DMS53 treated with DMSO at 0.1 percent for 48 hours (cell line): ENCODE results near the gene MFNG.
"Not testable (repeated sequence)": the region's sequence is repeated elsewhere in the genome, so short reads cannot be mapped to it uniquely, and the experiment has no call there.

Experiments
- DNase-seq: peaks from one replicate; lab custom pipeline; 2025; ENCODE audit not compliant: unreplicated experiment; lab: John Stamatoyannopoulos, UW

MFNG gene

DNA sequence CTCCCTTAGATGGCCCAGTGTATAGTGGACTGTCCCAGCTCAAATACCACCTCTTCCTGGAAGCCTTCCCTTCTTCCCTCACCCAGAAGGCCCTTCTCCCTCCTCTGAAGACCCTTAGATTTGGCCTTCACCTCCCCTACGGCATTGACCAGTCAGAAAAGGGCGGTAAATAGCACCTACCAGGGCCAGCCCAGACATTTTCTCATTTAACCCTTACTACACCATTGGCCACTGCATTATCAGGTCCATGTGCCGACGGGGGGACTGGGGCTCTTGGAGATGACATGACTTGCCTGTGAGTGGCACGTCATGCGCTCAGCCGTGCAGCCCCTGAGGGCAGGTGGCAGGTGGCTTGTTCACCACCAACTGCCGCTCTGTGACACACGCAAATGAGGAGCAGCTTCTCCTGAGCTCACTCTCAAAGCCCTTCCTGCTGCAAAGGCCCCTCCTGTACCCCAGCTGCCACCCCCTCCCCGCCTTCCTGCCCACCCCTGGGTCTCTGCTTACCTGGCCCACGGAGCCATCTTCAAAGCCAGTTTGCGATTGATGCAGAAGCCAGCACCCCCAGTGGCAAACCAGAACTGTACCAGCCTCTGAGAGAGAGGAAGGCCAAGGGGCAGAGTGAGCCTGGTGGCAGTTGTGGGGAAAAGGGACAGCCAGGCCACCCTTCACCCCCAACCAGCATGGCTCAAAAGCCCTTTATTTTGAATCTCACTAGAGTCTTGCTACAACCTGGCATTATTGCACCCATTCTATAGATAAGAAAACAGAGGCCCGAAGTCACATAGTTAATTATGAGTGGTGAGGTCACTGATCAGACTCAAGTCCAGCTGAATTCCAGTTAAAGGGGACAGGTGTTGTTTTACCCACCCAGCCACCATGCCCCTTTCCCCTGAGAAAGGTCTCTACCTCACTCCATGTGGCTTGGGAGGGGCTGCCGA is 9.5 kb downstream of the MFNG start:
- DNase-seq, result no peak

DNA sequence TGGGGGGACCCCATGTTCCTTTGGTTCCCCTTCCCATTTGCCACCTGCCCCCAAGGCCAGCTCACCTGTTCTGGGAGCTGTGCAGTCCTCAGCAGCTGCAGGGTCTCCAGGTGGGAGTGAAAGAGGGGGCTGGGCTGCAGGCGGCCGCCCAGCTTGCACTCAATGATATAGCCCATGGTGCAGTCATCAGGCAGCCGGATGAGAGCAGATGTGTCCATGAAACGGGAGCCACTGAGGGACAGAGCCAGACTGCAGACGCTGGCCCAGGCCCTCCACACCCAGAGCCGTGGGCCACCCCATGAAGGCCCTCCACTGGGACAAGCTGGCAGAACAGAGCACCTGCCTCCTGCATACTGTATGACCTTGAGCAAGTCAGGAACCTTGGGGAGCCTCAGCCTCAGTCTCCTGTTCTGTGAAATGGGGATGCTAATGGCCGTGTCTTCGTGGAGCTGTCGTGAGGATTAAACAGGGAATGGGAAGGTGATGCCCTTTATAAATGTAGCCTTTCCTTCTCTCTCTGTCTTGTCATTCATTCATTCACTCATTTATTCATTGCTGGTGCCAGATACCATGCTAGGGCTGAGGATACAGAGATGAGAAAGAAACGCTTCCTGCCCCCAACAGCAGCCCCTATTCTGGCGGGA is 11.6 kb downstream of the MFNG start:
- no peak for DNase-seq

DNA sequence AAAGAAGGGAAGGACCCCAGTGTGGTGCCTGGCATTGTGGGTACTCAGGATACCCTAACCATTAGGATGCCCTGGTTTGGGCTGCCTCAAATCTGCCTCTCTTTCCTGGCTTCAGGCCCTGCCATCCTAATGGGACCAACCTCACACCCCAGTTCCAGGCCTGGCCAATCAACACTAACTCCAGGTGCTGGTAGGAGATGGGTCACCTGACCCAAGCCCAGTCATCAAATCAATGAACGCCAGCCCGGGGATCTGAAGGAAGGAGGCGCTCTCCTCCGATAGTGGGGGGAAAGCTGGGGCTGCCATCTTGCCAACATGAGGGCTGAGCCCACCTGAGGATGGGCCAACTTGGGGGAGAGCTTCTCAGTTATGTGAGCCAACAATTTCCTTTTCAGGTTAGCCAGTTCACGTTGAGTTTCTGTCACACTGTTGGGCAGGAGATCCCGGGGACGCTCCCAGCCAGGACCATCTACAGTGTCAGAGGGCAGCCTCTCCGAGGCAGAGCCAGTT is 12.7 kb downstream of the MFNG start:
- DNase-seq, result no peak

DNA sequence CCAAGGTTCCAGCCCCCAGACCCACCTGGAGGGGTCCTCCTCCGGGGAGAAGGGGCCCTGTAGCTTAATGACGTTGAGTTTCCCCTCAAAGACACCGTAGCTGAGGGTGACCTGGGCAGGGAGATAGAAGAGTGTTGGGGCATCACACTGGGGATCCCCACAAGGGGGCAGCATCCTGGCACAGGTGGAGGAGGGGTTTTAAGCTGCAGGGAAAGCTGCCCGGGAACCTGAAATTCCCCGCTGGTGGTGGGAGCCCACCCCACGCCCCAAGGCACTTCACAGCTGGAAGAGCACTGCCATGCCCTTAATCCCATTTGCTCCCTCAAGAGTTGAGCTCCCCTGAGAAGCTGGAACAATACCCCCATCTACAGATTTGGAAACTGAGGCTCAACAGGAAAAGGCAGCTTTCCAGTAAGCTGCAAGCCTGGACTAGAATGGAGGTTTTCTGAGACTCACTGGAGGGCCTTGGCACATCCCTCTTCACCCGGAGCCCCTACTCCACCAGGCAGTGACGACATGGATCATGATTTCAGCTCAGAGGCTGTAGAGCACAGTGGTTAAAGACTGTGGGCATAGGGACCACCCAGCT is 13.7 kb downstream of the MFNG start:
- DNase-seq, result no peak

DNA sequence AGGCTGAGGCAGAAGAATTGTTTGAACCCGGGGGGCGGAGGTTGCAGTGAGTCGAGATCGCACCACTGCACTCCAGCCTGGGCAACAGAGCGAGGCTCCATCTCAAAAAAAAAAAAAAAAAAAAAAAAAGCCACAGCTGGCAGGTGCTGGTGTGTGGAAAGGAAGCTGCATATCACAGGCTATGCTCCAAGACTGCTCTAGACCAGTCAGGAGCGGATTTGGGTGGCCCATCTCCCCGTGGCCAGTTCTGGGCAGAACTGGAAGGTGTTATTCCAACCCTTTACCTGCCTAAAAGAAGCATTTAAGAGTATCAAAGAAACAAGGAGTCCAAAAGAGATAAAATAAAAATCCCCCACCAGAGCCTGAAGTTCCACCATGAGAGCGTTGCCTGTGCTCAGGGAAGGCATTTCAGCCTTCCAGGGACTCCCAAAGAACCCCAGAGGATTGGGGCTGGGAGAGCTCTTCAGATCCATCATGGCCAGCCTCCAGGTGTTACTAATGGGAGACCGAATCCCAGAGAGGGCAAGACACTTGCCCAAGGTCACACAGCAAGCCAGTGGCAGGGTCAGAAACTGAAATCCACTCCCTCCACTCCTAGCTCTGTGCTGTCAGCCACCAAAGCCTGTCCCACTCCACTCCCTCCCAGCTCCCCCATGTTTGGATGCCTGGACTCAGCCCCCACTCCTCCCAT is 14.3 kb downstream of the MFNG start:
- no peak for DNase-seq

DNA sequence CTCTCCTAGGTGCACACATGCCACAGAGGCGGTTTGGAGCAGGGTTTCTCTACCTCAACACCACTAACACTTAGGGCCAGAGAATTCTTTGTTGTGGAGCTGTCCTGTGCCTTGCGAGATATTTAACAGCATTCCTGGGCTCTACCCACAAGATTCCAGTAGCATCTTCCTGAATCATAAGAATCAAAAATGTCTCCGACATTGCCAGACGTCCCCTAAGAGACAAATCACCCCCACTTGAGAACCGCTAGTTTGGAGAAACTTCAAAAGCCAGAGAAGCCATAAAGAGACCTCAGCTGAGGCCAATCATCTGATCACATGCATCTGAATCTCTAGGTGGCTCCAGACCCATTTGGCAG is 16.1 kb downstream of the MFNG start:
- DNase-seq, result no peak

DNA sequence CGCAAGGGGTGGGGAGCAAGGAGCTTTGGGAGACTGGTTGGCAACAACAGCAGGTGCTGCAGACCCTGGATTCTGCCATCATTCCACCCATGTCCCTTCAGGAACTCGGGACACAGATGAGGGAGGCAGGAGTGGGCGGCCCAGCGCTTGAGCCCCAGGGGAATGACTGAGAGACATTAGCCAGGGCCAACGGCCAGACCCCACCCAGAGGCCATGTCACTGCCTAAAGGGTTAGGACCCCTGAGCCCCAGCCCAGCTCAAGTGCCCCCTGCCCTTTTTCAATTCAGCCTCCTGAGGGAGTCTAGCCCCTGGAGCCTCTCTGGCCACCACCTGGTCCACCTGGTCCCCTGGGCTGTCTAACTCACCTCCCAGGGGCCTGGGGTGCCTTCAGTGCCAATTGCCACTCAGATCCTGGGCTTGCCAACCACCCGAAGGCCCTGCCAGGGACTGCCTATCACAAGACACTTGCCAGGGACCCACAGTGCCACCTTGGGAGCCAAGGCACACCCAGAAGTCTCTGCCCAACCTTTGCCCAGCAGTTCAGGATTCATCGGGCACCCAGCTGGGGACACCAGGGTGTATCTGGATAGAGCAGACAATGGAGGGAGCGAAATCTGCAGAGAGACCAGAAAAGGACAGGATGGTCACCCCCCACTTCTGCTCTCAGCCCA is 16.6 kb downstream of the MFNG start:
- DNase-seq, result no peak

DNA sequence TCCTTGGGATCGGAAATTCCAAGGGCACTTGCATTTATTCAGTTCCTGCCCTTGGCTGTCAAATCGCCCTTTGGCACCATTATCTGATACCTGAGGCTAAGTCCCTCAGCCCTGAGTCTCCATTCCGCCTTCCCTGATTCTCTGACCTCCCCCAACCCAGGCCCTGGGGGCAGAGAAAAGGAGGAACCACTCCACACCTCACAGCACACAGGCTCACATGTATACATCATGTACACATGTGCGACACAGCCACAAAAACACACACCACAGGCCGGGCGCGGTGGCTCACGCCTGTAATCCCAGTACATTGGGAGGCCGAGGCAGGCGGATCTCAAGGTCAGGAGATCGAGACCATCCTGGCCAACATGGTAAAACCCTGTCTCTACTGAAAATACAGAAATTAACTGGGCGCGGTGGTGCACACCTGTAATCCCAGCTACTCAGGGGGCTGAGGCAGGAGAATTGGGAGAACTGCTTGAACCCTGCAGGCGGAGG is 17.9 kb downstream of the MFNG start:
- DNase-seq, result not testable (repeated sequence)

DNA sequence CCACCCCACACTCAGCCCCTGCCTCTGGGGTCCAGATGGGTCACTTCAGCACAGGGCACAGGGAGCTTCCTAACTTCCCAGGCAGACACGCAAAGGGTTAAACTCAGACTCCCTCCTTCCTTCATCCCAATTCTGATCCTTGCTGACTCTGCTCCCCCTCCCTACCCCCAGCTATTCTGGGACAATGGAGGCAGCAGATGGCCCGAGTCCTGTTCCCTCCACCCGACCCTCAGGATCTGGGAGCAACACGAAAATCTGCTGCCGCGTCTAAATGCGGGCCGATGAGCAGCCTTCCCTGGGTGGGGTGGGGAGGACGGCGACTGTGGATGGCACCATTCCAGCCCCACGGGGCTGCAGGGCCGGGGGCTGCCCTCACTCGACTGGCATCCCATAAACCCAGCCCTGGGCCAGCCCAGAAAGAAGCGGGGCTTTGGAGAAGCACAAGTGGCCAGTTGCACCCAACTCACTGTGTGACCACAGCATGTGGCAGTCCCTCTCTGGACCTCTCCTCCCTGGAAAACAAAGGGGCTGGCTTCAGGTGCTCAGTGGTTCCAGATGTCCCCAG is 18.7 kb downstream of the MFNG start:
- no peak for DNase-seq

DNA sequence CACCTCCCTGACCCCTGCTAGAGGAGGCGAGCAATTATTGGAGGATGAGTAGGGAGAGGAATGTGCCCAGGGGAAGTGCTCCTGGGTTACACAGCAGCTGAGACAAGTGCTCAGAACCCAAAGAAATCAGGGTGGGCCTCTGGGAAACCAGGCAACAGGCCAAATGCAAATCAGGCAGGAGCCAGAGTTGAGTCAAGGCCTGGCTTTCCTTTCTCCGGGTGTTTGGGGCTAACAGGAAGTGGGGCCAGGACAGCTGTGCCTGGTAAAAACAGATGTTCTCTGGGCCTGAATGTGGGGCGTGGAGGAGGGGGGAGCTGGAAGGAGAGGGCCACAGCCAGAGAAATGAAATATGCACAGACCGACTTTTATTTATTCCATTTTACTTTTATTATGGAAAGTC is 22.0 kb downstream of the MFNG start:
- no peak for DNase-seq

DNA sequence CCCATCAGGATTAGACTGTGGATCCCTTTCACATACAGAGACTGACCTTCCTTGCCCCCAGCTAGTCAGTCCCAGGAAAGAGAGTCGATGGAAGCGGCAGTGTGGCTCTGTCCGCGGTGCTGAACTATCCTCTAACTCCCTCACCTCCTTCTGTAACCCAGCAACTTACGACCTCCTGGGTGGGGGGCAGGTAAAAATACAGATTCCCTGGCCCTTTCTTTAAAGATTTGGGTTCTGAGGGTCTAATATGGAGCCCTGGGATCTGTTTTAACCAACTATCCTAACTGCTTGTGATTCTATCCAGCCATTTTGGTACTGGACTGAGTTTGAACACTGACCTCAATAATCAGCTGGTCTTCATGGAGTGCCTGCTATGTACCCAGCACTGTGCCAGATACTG is 23.2 kb downstream of the MFNG start:
- no peak for DNase-seq

DNA sequence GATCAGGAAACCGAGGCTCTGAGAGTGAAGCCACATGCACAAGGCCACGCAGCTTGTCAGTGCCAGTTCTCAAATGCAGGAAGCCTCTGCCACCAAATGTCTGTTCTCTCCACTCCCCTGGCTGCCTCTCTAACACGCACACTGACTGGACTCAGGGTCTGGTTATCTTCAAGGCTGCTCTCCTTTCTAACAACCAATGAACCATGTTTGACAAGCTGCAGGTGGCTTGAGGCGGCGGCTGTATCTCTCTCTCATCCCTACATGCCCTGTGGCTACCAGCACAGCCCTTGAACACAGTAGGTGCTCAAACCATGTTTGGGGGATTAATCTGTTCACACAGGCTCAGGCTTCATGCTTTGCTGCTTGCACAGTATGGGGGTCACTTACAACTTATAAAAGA is 23.7 kb downstream of the MFNG start:
- DNase-seq, result no peak

DNA sequence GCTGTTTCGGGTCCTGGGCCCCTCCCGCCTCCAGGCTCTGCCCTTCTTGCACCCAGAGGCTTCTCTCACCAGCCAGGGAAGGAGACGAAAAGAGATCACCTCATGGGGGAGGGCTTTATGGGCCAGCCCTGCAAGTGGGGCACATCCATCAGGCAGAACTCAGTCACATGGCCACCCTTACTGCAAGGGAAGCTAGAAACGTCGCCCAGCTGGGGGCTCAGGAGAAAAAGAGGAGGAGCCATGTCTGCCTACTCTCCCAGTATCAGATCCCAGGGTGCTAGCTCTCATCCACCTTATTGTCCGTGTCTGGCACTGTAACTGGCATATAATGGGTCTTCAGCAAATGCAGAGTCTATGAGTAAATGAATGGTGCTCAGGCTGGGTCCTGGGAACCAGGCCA is 24.2 kb downstream of the MFNG start:
- DNase-seq, result no peak

DNA sequence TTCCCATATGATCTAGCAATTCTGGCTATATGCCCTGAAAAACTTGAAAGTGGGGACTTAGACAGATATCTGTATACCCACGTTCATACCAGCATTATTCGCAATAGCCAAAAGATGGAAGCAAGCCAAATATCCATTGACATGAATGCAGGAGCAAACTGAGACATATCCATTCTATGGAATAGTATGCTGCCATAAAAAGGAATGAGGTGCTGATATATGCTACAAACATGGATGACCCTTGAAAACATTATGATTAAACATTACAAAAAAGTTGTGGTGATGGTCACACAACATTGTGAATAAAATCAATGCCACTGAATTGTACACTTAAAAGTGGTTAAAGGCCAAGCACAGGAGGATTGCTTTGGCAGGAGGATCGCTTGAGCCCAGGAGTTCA is 25.5 kb downstream of the MFNG start:
- no peak for DNase-seq

DNA sequence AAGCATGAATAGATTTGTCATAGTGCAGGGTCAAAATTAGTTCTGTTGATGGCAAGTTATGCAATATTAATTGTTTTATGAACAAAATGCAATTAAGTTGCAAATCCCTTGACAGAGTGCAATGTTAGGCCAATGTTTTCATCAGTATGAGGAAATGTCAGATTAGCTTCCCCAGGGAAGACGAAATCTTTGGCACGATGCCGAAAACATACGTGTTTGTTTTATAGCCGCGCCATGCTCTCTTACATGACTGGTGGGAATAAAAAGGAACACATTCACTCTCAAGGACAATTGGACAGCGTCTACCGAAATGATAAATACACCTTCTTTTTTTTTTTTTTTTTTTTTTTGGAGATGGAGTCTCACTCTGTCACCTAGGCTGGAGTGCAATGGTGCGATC is 27.0 kb downstream of the MFNG start:
- no peak for DNase-seq

DNA sequence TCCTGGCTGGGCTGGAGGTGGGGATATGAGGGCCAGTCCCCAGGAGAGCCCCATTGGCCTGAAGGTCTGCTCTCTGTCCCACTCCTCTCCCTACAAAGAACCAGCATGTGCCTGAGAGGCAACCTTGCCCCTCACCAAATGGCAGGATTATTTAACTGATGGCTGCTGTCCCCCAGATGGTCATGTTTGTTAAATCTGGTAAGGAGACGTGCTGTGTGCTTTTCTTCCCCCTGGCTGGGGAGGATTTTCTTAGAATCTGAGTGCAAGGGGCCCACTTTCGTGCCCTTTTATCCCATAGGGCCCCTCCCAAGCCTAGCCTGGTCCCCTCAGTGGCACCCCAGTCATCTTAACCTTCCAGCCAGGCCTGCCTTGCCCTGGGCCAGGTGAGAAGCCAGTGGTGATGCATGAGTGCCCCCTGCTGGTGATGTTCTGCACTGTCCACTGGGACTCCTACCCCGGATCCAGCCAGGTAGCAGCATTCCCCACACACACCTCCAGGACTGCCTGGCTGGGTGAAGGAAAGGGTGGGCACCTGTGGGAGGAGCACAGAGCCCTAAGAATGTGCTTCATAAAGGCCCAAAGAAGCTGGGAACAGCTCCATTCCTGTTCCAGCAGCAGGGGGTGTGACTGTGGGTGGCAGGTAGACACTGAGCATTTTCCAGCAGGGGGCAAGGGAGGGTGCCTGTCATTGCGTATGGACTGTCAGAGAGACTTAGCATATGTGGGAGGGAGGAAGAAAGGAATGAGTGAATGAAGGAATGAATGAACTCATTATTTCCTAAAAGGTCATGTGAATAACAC is 28.9 kb downstream of the MFNG start:
- no peak for DNase-seq

DNA sequence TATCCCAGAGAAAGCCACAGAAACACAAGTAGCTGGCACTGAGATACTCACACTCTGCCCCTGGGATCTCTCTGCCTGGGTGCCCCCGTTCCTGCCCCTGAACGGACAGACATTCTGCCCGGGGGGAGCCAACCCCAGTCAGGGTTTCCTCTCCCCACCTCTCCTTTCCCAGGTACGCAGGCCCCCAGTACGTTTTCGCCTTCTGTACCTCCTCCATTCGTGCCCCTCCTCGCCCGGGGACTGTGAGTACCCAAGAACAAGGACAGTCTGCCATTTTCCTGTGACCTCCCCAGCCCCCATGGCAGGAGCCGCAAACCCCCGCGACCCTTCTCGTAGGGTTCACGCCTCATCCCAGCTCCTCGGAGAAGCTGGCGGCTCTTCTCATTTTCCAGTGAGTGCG is 29.8 kb downstream of the MFNG start:
- DNase-seq, result no peak

DNA sequence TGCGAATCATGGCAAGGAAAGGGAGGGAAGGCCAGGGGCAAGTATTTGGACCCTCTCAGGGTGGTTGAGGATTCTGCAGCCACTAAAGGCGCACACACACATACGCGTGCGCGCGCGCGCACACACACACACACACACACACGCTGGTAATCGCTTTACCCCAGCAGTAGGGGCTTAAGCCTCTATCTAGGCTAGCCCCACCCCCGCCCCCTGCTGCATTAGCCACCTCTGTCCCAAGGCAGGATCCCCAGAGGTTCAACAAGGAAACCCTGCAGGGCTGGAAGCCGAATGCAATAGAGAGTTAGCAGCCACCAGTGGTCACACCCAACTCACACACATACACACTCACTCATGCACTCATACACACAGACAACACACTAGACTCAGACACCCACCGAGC is 30.3 kb downstream of the MFNG start:
- no peak for DNase-seq

DNA sequence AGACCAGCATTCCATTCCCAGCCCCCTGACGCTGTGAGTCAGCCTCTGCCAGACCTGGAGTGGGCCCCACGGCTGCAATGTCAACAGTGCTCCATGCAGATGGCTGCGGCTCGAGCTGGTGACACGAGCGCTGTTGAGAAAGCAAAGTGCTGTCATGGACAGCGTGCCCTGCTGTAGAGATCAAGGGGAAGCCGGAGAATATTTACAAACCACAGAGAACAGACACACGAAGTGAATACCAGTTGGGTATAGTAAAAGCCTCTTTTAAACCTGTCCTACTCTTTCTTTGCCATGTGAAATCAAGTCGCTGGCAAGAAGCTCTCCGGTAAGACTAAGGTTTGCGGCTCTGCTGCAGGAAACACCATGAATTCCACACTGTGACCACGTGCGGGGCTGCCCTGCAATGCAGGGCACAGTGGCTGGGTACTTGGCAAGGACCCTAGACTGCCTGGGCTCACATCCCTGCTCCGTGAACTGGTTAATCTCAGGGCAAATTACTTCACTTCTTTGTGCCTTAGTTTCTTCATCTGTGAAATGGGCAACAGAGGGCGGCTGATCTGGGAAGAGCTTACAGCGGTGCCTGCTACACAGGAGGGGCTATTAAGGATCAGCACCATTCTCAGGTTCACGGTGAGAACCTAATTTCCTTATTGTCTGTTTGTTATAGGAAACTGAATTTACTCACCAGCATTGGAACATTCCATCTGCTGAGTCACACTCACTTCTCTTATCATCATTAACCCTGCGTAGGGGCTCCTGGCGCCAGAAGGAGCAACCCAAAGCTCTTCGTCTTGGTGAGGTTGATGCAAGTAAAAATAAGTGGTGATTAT is 31.1 kb downstream of the MFNG start:
- DNase-seq, result peak; percentile 10
